ENCODE data around the gene PCAT7. TPM values are rescaled to one million over a fixed set of nuclear protein-coding genes. Genes with fewer than 3 reads are reported as not detected.
"Not testable (repeated sequence)": the region's sequence is repeated elsewhere in the genome, so short reads cannot be mapped to it uniquely, and the experiment has no call there.

Gene PCAT7
- total RNA-seq: not detected
- long read RNA-seq: 0 reads

GRCh38 chr9:94554439-94555331 is at the start of gene PCAT7:
Gene PCAT7 (plus strand): TSS chr9:94555083.
- intact Hi-C loops (cut with DNase I): no loop called here
- DNase-seq (ENCODE audit: missing footprints) (no peak), ATAC-seq (peak; percentile 63)

GRCh38 chr9:94506370-94506769 is 48.5 kb upstream of the PCAT7 start:
- ATAC-seq; DNase-seq (ENCODE audit: missing footprints); intact Hi-C loops (cut with DNase I): not testable (repeated sequence)

- DNase-seq (ENCODE audit: missing footprints): no peak
Measured at GRCh38 chr9:94507531-94508258, 47.2 kb upstream of the PCAT7 start.

GRCh38 chr9:94511134-94511954 is 43.5 kb upstream of the PCAT7 start:
- no peak for ATAC-seq
- intact Hi-C loops (cut with DNase I): no loop called here

More at GRCh38 chr9:94507531-94508258, 47.2 kb upstream of the PCAT7 start:
- ATAC-seq: no peak
- intact Hi-C loops (cut with DNase I): no loop called here

GRCh38 chr9:94511955-94512265 is 43.0 kb upstream of the PCAT7 start:
- intact Hi-C loops (cut with DNase I): no loop called here
- ATAC-seq (no peak), DNase-seq (ENCODE audit: missing footprints) (no peak)

More at GRCh38 chr9:94511134-94511954, 43.5 kb upstream of the PCAT7 start:
- no peak for DNase-seq (ENCODE audit: missing footprints)

GRCh38 chr9:94514722-94515121 is 40.2 kb upstream of the PCAT7 start:
- DNase-seq (ENCODE audit: missing footprints) (no peak), ATAC-seq (no peak)
- intact Hi-C loops (cut with DNase I): no loop called here

GRCh38 chr9:94517254-94517653 is 37.6 kb upstream of the PCAT7 start:
- intact Hi-C loops (cut with DNase I): no loop called here
- no peak for DNase-seq (ENCODE audit: missing footprints)
- no peak for ATAC-seq

- DNase-seq (ENCODE audit: missing footprints) (no peak), ATAC-seq (no peak)
- intact Hi-C loops (cut with DNase I): no loop called here
Measured at GRCh38 chr9:94525396-94526035, 29.4 kb upstream of the PCAT7 start.

- DNase-seq (ENCODE audit: missing footprints) (no peak), ATAC-seq (no peak)
- intact Hi-C loops (cut with DNase I): no loop called here
Measured at GRCh38 chr9:94526271-94526670, 28.6 kb upstream of the PCAT7 start.

GRCh38 chr9:94526951-94527350 is 27.9 kb upstream of the PCAT7 start:
- ATAC-seq (no peak), DNase-seq (ENCODE audit: missing footprints) (no peak)
- intact Hi-C loops (cut with DNase I): no loop called here

- no peak for DNase-seq (ENCODE audit: missing footprints)
- intact Hi-C loops (cut with DNase I): no loop called here
- no peak for ATAC-seq
Measured at GRCh38 chr9:94528886-94529285, 26.0 kb upstream of the PCAT7 start.

GRCh38 chr9:94533155-94533554 is 21.7 kb upstream of the PCAT7 start:
- ATAC-seq (no peak), DNase-seq (ENCODE audit: missing footprints) (no peak)
- intact Hi-C loops (cut with DNase I): no loop called here

- intact Hi-C loops (cut with DNase I): no loop called here
- ATAC-seq: no peak
- no peak for DNase-seq (ENCODE audit: missing footprints)
Measured at GRCh38 chr9:94533601-94534000, 21.3 kb upstream of the PCAT7 start.

GRCh38 chr9:94534901-94535300 is 20.0 kb upstream of the PCAT7 start:
- no peak for ATAC-seq
- intact Hi-C loops (cut with DNase I): no loop called here
- DNase-seq (ENCODE audit: missing footprints): no peak

GRCh38 chr9:94538908-94539307 is 16.0 kb upstream of the PCAT7 start:
- DNase-seq (ENCODE audit: missing footprints) (no peak), ATAC-seq (no peak)
- intact Hi-C loops (cut with DNase I): no loop called here

- DNase-seq (ENCODE audit: missing footprints); ATAC-seq; intact Hi-C loops (cut with DNase I): not testable (repeated sequence)
Measured at GRCh38 chr9:94544335-94544734, 10.5 kb upstream of the PCAT7 start.

- no peak for DNase-seq (ENCODE audit: missing footprints)
- ATAC-seq: no peak
- intact Hi-C loops (cut with DNase I): no loop called here
Measured at GRCh38 chr9:94545940-94546339, 8.9 kb upstream of the PCAT7 start.

- no peak for ATAC-seq
- intact Hi-C loops (cut with DNase I): no loop called here
- DNase-seq (ENCODE audit: missing footprints): no peak
Measured at GRCh38 chr9:94553029-94553938, 1.6 kb upstream of the PCAT7 start.

Data from Right ventricle myocardium inferior (tissue), 1 donor.